Right forelimb (tissue), 1 donor: ENCODE results near the gene RGS7BP.
"Not testable (repeated sequence)": the region's sequence is repeated elsewhere in the genome, so short reads cannot be mapped to it uniquely, and the experiment has no call there.

Experiments
- DNase-seq: peaks from one replicate; pipeline ENCODE4 v3.0.0-alpha.2; 2018

RGS7BP gene

GRCh38 chr5:64505769-64506566, at the start of gene RGS7BP:
RGS7BP (plus strand) TSS chr5:64506015; CDS start chr5:64506625, 610 bp downstream.
- peak; percentile 73 for DNase-seq

- no peak for DNase-seq
Measured at GRCh38 chr5:64457846-64458245, 48.0 kb upstream of the RGS7BP start.

- DNase-seq: no peak
Measured at GRCh38 chr5:64458948-64459347, 46.9 kb upstream of the RGS7BP start.

GRCh38 chr5:64462391-64462790, 43.4 kb upstream of the RGS7BP start:
- no peak for DNase-seq

- DNase-seq: no peak
Measured at GRCh38 chr5:64486163-64486562, 19.7 kb upstream of the RGS7BP start.

- DNase-seq: no peak
Measured at GRCh38 chr5:64487283-64487682, 18.5 kb upstream of the RGS7BP start.

GRCh38 chr5:64489857-64490256, 16.0 kb upstream of the RGS7BP start:
- no peak for DNase-seq

GRCh38 chr5:64497386-64497785, 8.4 kb upstream of the RGS7BP start:
- DNase-seq: no peak

- DNase-seq: no peak
Measured at GRCh38 chr5:64502196-64502595, 3.6 kb upstream of the RGS7BP start.

GRCh38 chr5:64506567-64507263, 900 bp downstream of the RGS7BP start:
- peak; percentile 43 for DNase-seq

- DNase-seq: no peak
Measured at GRCh38 chr5:64507264-64507605, 1.4 kb downstream of the RGS7BP start.

GRCh38 chr5:64509828-64510227, 4.0 kb downstream of the RGS7BP start:
- no peak for DNase-seq

GRCh38 chr5:64513492-64513891, 7.7 kb downstream of the RGS7BP start:
- no peak for DNase-seq

GRCh38 chr5:64514612-64515011, 8.8 kb downstream of the RGS7BP start:
- no peak for DNase-seq

- DNase-seq: no peak
Measured at GRCh38 chr5:64516216-64516615, 10.4 kb downstream of the RGS7BP start.

- no peak for DNase-seq
Measured at GRCh38 chr5:64518793-64519192, 13.0 kb downstream of the RGS7BP start.

GRCh38 chr5:64519263-64519662, 13.4 kb downstream of the RGS7BP start:
- DNase-seq: no peak

GRCh38 chr5:64526734-64527439, 21.1 kb downstream of the RGS7BP start:
- no peak for DNase-seq

- no peak for DNase-seq
Measured at GRCh38 chr5:64530076-64530475, 24.3 kb downstream of the RGS7BP start.

- no peak for DNase-seq
Measured at GRCh38 chr5:64532212-64532611, 26.4 kb downstream of the RGS7BP start.

GRCh38 chr5:64532657-64533056, 26.8 kb downstream of the RGS7BP start:
- DNase-seq: no peak

- DNase-seq: no peak
Measured at GRCh38 chr5:64534033-64534432, 28.2 kb downstream of the RGS7BP start.

GRCh38 chr5:64557911-64558310, 52.1 kb downstream of the RGS7BP start:
- DNase-seq: no peak

GRCh38 chr5:64558641-64559040, 52.8 kb downstream of the RGS7BP start:
- not testable (repeated sequence) for DNase-seq
